GM18526 (cell line): ENCODE data around the gene TAF15.

Experiments used
- POLR2A ChIP-seq: IDR thresholded peaks from 3 replicates; pipeline ENCODE4 v1.6.1; 2011; ENCODE audit not compliant: insufficient read length; ENCODE audit errors: extremely low read depth

TAF15 gene

DNA sequence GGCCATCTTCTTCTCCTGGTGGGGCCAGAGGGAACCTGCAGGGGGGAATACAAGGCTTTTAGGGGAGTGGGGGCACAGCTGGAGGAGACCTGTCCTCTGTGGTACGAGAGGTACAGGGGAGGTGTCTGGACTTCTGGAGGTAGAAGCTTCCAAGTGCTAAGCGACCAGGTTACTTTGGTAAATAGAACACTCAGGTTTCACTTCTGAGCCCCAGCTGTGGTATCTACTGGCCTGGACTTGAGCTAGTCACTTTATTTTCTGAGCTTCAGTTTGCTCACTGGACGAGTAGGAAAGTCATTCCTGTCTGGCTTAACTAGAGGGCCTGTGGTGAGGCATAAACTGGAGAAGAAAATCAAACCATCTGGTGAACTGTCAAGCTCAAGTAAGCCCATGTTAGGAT lies 59.5 kb downstream of the TAF15 start, which contains the start of gene HEATR9:
TSS of gene HEATR9 (minus strand) at position 155 of the 400 bp plus-strand sequence. CDS start at position 6, 149 bp downstream.
- no peak for TF ChIP-seq POLR2A

DNA sequence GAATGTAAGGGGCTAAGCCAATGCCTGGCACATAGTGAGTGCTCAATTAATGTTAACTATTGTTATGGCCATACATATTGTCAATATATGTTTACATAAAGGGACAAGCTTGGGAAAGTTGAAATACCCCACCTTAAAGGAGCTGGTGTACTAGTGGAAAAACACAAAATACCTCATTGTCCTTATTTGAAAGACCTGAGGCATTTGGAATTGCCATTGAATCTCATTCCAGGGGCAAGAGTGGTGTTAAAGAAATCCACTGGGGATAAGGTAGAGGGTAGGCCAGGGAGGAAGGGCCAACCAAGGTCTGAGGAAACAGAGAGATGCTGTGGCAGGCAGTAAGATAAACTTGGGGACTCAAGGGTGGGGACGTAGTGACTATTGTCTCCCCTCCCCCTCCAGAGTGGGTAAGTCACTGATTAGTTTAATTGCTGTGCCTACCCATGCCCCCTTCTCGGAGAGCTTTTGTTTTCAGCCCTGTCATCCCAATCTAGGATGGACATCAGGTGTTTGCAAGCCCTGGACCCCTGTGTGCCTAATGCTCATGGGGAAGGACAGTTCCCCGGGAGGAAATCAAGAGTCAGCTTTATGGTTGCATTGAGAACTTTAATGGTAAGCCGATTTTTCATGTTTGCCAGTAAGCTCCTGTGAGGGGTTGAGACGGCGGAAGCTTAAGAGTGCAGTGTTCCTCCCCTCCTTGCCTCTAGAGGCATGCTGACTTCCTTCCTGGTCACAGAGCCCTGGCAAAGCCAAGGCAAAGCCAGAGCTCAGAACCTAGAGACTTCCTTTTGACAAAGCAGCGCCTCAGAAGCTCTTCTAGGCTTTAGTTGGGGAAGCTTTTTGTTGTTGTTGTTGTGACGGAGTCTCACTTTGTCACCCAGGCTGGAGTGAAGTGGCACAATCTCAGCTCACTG lies 61.9 kb downstream of the TAF15 start:
- TF ChIP-seq POLR2A, result no peak

DNA sequence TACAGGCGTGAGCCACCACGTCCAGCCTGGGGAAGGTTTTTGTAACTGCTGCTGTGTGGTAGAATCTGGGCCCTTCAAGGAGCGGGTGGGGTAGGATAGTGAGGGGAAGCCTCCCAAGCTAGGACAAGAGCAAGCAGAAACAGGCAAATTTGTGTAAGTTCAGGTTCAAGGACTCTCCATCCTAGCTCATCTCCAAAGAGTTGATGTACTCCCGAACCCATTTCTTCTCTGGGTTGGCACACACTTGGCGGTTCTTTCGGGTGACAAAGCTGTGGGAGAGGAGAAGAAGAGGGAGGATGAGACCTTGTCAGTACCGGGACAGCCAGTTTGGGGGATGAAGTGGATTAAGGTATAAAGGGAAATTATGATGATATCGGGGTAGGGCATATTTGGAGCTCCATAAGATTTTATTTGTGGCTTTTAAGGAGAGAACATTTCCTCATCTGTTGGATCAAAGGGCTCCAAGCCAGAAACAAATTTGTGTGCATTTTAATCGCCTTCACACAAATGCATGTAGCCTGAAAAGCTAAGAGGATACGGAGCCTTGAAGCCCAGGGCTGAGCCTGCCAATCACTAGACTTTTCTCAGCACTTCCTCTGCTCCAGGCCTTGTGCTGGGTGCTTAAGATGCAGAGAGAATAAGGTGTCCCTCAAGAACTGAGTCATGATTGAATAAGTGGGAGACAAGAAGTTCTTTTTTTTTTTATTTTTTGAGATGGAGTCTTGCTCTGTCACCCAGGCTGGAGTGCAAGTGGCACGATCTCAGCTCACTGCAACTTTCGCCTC lies 63.1 kb downstream of the TAF15 start:
- no peak for TF ChIP-seq POLR2A

DNA sequence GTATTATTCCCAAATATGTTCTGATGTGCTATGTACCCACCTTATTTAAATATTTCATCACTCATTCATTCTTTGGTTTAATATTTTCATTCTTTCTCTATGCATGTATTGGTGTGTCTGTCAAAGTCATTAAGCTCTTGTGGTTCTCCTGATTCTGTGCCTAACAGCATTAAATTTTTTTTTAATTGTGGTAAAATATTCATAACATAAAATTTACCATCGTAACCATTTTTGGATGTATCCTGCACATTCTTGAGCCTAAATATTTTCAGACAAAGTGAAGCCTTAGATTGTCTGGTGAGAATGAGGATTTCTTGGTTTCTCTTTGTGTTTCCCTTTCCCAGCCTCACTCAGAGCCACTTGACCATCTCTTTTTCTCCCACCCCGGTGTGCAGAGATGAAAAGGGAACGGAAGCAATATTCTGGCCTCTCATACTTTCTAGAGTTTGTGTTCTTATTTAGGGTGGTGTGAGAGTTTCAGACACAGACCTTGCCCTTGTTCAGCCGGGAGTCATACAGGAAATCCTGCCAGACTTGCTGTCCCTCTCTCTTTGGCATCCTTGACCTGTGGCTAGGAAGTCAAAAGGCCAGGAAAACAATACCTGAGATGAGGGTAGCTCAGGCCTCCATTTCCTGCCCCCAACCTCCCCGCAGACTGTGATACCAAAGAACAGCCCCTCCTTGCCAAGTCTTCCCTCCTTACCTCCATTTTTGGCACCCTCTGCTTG lies 66.0 kb downstream of the TAF15 start:
- no peak for TF ChIP-seq POLR2A

DNA sequence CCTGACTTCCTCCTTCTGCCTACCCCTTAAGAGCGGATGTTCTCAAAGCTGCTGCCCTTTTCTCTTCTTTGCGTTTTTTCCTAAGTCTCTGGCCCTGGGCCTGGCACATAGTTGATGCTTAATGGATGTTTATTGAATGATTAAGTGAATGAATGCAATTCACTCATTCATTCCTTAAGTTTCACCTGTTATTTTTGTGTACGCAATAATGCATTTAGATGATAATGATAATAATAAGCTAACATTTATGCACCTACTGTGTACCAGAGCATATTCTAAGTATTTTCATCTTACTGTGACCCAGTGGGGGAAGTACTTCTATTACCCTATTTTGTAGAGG lies 66.5 kb downstream of the TAF15 start:
- TF ChIP-seq POLR2A, result no peak

DNA sequence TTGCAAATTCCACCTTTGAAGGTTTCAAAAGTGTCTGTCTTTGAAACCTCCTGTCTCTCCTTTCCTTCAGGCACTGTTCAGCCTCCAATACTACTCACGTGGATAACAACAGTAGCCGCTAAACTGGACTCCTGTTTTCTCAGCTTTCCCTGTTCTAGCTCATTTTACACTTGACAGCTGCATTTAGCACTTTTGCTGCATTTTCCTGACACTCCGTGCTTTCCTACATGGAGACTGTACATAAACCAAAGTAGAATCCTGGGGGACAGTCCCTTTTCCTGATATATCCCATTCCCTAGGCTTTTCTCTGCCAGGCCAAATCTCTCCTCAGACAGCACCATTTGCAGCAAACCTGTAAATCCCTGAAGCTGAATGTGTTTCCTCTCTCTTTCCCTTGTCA lies 67.2 kb downstream of the TAF15 start:
- TF ChIP-seq POLR2A, result no peak

DNA sequence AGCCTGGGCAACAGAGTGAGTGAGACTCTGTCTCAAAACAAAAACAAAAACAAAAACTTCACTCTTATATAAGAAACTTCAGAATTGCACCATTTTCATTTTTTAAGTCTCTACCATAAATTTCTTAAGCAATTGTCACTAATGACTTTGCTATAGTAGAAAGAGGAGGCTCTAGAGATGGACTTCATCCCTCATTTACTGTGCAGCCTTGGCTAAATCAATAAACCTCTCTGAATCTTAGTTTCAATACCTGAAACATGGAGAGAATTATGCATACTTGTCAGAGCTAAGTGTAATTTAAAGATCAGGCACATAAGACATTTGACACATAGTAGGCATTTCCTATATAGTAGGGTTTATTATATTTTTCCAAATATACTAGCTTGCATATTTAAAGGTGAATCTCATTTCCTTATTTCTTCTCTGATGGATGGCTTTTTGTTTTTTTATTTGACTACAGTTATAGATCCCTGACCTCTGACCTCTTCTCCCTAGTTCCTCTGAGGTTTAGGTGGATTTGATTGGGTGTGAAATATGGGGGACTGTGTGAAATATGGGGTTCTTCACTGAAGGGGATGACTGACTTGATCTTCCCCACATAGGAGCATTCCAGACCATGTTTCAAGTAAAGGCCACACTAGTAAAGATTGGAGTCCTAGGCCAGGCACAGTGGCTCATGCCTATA lies 68.2 kb downstream of the TAF15 start:
- no peak for TF ChIP-seq POLR2A

DNA sequence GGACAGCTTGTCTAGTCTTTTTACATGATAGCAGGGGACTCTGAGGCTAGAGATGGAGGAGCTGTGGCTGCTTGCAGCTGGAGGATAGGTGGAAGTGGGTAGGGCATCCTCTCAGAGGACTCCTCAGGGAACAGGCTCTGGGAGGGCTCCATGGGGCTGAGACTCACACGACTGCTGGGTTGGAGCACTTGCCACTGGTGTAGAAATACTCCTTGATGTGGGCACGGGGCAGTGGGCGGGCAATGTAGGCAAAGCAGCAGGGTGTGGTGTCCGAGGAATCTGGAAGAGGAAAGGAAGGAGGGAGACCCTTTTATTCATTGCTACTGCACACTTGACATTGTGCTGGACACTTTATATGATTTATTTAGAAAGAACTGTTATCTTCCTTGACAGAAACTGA lies 69.1 kb downstream of the TAF15 start:
- no peak for TF ChIP-seq POLR2A

DNA sequence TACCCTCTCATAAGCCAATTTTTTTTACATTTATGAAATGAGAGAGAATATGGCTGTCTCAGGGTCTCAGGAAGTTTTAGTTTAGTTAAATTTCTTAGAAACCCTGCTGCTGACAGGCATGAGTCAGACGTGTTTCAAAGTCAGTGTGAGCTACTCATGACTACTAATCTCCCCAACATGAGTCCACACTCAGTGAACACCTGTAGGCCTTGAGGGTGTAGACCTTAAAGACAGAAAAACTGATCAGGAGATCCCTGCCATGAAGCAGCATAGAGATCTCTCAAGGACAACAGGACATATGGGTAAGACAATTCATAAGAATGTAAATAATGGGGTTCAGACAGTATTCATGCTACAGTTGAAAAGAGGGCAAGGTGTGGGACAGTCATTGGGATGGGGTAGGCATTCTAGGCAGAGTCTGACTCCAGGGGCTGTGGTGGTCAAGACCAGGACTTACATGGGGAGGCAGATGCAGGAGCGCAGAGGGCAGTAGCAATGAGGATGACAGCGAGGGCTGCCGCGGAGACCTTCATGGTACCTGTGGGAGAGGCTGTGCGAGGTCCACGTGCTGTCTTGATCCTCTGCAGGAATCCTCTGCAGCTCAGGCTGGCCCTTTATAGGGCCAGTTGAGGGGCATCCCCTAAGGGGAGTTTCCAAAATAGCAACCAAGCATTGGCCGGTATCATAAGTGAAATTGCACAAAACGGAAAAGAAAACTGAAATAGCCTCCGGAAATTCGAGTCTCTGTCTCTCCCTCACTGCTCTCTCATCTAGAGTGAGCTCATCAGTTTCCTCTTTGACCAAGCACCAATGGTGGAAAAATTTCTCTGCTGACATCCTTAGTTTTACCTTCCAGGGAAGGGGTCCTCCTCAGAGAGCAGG lies 70.7 kb downstream of the TAF15 start, which contains the start of gene CCL5:
TSS of gene CCL5 (minus strand) at position 588 of the 882 bp plus-strand sequence.
- peak; percentile 92 for TF ChIP-seq POLR2A

DNA sequence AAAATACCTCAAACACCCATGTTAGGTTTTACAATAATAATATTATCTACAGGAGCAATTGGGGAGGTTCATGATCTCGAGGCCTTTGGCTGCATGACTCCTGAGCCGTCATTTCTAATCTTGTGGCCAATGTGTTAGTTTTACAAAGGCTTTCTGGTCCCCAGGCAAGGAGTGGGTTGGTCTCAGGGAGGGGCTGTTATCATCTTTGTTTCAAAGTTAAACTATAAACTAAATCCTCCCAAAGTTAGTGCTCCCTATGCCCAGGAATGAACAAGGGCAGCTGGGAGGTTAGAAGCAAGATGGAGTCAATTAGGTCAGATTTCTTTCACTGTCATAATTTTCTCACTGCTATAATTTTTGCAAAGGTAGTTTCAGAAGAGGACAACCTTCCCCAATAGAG lies 80.0 kb downstream of the TAF15 start:
- no peak for TF ChIP-seq POLR2A

DNA sequence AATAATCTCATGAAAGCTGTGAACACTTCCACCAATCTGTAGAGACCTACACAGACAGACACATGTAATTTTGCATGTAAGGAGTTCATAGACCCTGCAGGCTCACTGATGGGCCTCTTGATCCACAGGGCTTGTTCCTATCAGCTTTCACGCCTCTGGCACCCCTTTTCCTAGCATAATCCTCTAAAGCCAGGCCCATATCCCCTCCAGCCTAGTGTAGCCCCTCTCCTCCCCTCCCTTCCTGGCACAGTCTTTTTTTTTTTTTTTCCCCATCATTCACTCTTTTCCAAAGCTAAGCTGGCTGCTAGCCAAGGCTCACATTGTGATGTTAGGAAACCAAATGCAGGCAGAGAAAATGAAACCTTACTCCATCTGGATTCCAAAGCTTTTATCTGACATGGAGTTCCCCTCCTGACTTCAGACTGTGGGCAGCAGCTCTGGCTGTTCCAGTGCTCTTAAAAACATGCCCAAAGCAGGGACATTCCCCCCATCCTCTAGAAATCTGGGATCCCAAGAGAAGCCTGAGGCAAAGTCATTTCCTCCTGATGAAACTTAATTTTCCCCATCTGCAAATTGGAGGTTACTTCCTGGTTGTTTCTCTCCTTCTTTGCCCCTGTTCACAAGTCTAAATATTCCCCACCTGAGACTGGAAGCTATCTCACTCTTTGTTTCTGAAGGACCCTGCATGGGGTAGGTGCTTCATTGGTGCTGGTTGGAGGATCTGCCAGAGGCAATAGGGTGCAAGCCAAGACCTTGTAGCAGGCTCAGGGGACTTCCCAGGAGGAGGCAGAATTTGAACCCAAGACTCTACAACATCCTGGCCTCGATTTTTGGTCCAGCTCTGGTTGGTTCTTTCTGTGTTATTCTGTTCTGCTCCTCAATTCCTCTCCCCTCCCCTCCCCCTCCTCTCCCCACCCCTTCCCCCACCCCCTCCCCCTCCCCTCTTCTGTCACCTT lies 80.8 kb downstream of the TAF15 start:
- no peak for TF ChIP-seq POLR2A

DNA sequence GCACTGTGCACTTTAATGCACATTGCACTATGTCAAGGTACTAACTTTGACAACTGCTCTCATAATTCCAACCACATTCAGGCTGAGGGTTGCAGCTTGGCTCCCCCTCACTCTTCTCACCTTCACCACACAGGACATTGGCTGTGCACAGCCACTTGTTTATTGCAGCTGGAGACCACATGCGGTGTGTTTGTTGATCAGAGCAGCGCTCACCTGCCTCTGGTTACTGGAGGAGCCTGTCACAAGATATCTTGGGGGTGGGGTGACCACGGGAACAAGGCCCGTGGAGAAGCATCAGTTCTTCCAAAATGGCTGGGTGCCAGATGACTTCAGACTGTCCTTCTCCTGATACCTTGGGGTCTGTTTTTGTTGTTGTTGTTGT lies 81.5 kb downstream of the TAF15 start:
- TF ChIP-seq POLR2A, result no peak

DNA sequence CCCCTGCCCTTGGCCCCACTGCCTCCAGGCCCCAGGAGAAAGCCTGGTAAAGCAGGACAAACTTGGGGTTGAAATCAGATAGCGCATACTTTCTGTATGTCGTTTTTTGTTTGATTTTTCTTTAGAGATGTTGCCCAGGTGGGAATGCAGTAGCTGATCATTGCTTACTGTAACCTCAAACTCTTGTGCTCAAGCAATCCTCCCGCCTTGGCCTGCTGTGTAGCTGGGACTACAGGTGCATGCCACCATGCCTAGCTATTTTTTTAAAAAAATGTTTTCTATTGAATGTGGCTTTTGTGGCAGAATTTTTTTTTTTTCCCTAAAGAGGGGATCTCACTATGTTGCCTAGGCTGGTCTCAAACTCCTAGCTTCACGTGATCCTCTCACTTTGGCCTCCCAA lies 82.0 kb downstream of the TAF15 start:
- no peak for TF ChIP-seq POLR2A
